Measurements from ENCODE around the gene CLIP2. TPM values are rescaled to one million over a fixed set of nuclear protein-coding genes. Genes with fewer than 3 reads are reported as not detected.

CLIP2 gene
- total RNA-seq, 2 experiments from 2014 or later = 3.6 to 6.3 TPM

DNA sequence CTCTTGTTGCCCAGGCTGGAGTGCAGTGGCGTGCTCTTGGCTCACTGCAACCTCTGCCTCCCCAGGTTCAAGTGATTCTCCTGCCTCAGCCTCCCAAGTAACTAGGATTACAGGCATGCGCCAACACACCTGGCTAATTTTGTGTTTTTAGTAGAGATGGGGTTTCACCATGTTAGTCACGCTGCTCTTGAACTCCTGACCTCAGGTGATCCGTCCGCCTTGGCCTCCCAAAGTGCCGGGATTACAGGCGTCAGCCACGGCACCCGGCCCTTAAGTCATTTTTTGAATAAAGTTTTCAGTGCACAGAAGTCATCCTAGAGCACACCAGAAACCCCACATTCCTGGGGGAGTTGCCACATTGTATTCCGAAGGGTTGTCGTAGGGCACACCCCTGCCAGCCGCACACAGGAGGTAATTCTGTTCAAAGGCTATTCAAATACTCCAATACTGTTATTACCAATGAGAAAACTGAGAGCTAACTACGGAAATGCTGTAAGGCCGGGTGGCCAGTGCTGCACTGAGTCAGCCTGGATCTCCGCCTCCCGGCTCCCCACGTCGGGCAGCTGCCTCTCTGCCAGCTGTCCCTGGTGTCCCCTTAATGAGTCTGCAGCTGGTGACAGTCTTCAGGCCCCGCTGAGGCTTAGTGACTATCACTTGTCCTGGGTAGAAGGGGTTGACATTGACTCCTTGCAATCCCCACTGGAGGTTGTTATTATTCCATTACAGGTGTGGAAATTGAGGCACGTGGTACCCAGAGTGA is 26.4 kb upstream of the CLIP2 start:
- BruUV-seq (replicated peaks) = no TSS peak
- Histone ChIP-seq H3K4me3 (ENCODE audit: low read depth, low read length, poor library complexity, severe bottlenecking) (no peak overlapping the region), H3K79me2 (ENCODE audit: insufficient read depth, low read depth, low read length) (no peaks in the 10 kb centered on the region), H3K36me3 (ENCODE audit: insufficient read depth, low read length) (no peaks in the 10 kb centered on the region), H2AFZ (ENCODE audit: low read length) (no peak overlapping the region), H3K27ac (ENCODE audit: low read depth, low read length, poor library complexity, severe bottlenecking) (no peak overlapping the region), H4K20me1 (ENCODE audit: insufficient read depth, low read length) (no peaks in the 10 kb centered on the region), H3K4me2 (ENCODE audit: low read length) (no peak overlapping the region), H3K9me2 (ENCODE audit: insufficient read depth, low read length) (no peaks in the 10 kb centered on the region), H3K4me1 (ENCODE audit: insufficient read depth, low read length, poor library complexity, severe bottlenecking) (peaks cover 36% of the 10 kb centered on the region), H3K9me3 (ENCODE audit: low read length) (no peaks in the 10 kb centered on the region)
- intact Hi-C loops (cut with micrococcal nuclease; ENCODE audit: unreplicated experiment) = no loop called here
- no peak for DNase-seq (ENCODE audit: low spot score)
- ChIA-PET CTCF (ENCODE audit: unreplicated experiment) (no interaction called here), POLR2A (interaction anchor here (0.5 kb wide), 1 partner anchor 195 kb away, joined by 4 read pairs; no protein-coding TSS in a partner anchor)
- TF ChIP-seq EZH2phosphoT487 (IDR thresholded peaks at IDR 0.05; ENCODE audit: borderline replicate concordance, low read depth, low read length) = no peak
- TF ChIP-seq, protein P1, sequence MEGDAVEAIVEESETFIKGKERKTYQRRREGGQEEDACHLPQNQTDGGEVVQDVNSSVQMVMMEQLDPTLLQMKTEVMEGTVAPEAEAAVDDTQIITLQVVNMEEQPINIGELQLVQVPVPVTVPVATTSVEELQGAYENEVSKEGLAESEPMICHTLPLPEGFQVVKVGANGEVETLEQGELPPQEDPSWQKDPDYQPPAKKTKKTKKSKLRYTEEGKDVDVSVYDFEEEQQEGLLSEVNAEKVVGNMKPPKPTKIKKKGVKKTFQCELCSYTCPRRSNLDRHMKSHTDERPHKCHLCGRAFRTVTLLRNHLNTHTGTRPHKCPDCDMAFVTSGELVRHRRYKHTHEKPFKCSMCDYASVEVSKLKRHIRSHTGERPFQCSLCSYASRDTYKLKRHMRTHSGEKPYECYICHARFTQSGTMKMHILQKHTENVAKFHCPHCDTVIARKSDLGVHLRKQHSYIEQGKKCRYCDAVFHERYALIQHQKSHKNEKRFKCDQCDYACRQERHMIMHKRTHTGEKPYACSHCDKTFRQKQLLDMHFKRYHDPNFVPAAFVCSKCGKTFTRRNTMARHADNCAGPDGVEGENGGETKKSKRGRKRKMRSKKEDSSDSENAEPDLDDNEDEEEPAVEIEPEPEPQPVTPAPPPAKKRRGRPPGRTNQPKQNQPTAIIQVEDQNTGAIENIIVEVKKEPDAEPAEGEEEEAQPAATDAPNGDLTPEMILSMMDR (conservative IDR thresholded peaks at IDR 0.05; ENCODE audit: low read length) = no peak

DNA sequence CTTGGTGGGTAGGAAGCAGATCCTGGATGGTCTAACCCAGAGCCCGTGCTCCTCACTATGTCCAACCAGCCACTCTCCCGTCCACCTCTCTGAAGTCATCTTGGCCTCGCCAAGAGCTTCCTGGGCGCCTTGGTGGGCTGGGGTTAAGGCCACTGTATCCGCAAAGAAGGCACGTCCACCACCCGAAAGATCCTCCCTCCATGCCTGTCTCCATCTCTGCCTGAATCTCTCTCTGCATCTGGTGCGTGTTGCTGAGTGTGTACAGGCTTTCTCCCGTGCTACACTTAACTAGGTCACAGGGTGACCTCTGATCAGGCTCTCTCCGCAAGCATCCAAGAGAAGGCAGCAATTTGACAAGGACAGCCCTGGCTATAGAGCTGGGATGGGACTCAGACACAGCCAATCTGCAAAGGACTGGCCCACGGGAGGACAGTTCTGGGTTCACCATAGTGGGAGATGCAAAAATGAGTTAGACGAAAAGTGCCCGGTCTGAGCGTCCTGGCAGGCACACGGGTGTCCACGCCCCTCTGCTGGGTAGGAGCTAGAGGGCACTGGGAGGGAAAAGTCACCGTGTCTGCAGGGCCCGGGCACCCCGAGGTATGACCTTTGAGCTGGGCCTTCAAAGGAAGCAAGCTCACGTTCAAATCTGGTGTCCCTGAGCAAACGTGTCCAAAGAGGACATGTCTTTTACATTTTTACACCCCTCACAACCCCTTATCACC is 25.6 kb upstream of the CLIP2 start:
- no peaks in the 10 kb centered on the region for H3K9me3 ChIP-seq (ENCODE audit: low read length)
- ChIA-PET POLR2A (interaction anchor here (1.0 to 1.3 kb wide), 2 partner anchors 10 to 11 kb away, joined by 4 to 6 read pairs; no protein-coding TSS in a partner anchor), CTCF (ENCODE audit: unreplicated experiment) (interaction anchor here (1.0 kb wide), 1 partner anchor 54 kb away, joined by 6 read pairs; the partner anchor contains the start of gene LAT2)
- no peak overlapping the region for H3K4me2 ChIP-seq (ENCODE audit: low read length)
- intact Hi-C loops (cut with micrococcal nuclease; ENCODE audit: unreplicated experiment) = no loop called here
- no peaks in the 10 kb centered on the region for H3K9me2 ChIP-seq (ENCODE audit: insufficient read depth, low read length)
- no peaks in the 10 kb centered on the region for H3K36me3 ChIP-seq (ENCODE audit: insufficient read depth, low read length)
- BruUV-seq (replicated peaks) = no TSS peak
- no peak overlapping the region for H3K4me3 ChIP-seq (ENCODE audit: low read depth, low read length, poor library complexity, severe bottlenecking)
- peaks cover 30% of the 10 kb centered on the region for H3K4me1 ChIP-seq (ENCODE audit: insufficient read depth, low read length, poor library complexity, severe bottlenecking)
- no peak for TF ChIP-seq EZH2phosphoT487 (IDR thresholded peaks at IDR 0.05; ENCODE audit: borderline replicate concordance, low read depth, low read length)
- TF ChIP-seq, protein P1 (conservative IDR thresholded peaks at IDR 0.05; ENCODE audit: low read length) = no peak
- no peak overlapping the region for H3K27ac ChIP-seq (ENCODE audit: low read depth, low read length, poor library complexity, severe bottlenecking)
- DNase-seq (ENCODE audit: low spot score) = no peak
- H2AFZ ChIP-seq (ENCODE audit: low read length) = no peak overlapping the region
- no peaks in the 10 kb centered on the region for H3K79me2 ChIP-seq (ENCODE audit: insufficient read depth, low read depth, low read length)
- H4K20me1 ChIP-seq (ENCODE audit: insufficient read depth, low read length) = no peaks in the 10 kb centered on the region

All from OCI-LY7 (cell line).